ENCODE results near the gene CNGB1.
A peak's percentile ranks its signal among the peaks of the same experiment; 100 is the strongest.
"Not testable (repeated sequence)": the region's sequence is repeated elsewhere in the genome, so short reads cannot be mapped to it uniquely, and the experiment has no call there.

Gene CNGB1

GRCh38 chr16:57997176-57997527, 26.2 kb upstream of the CNGB1 start:
- DNase-seq (ENCODE audit: low spot score), result no peak

- no peak for DNase-seq (ENCODE audit: low spot score)
Observed at GRCh38 chr16:57996406-57997175, 25.7 kb upstream of the CNGB1 start.

GRCh38 chr16:57995721-57996405, 24.9 kb upstream of the CNGB1 start:
- no peak for DNase-seq (ENCODE audit: low spot score)

- DNase-seq (ENCODE audit: low spot score), result peak; percentile 55
Observed at GRCh38 chr16:57994778-57995177, 23.9 kb upstream of the CNGB1 start.

GRCh38 chr16:57994361-57994760, 23.4 kb upstream of the CNGB1 start:
- DNase-seq (ENCODE audit: low spot score), result no peak

- DNase-seq (ENCODE audit: low spot score), result no peak
Observed at GRCh38 chr16:57993897-57994296, 23.0 kb upstream of the CNGB1 start.

GRCh38 chr16:57993438-57993837, 22.5 kb upstream of the CNGB1 start:
- DNase-seq (ENCODE audit: low spot score), result no peak

GRCh38 chr16:57992084-57992483, 21.2 kb upstream of the CNGB1 start:
- no peak for DNase-seq (ENCODE audit: low spot score)

- DNase-seq (ENCODE audit: low spot score), result no peak
Observed at GRCh38 chr16:57991551-57992059, 20.7 kb upstream of the CNGB1 start.

- DNase-seq (ENCODE audit: low spot score), result no peak
Observed at GRCh38 chr16:57988929-57989328, 18.0 kb upstream of the CNGB1 start.

- DNase-seq (ENCODE audit: low spot score), result no peak
Observed at GRCh38 chr16:57987441-57988177, 16.7 kb upstream of the CNGB1 start.

GRCh38 chr16:57986196-57986595, 15.3 kb upstream of the CNGB1 start:
- no peak for DNase-seq (ENCODE audit: low spot score)

GRCh38 chr16:57985204-57986181, 14.6 kb upstream of the CNGB1 start:
- DNase-seq (ENCODE audit: low spot score), result no peak

- peak; percentile 58 for DNase-seq (ENCODE audit: low spot score)
Observed at GRCh38 chr16:57984443-57985203, 13.7 kb upstream of the CNGB1 start.

- DNase-seq (ENCODE audit: low spot score), result no peak
Observed at GRCh38 chr16:57982385-57982784, 11.5 kb upstream of the CNGB1 start.

GRCh38 chr16:57981636-57982035, 10.7 kb upstream of the CNGB1 start:
- DNase-seq (ENCODE audit: low spot score), result no peak

- no peak for DNase-seq (ENCODE audit: low spot score)
Observed at GRCh38 chr16:57979006-57979585, 8.2 kb upstream of the CNGB1 start.

- DNase-seq (ENCODE audit: low spot score), result not testable (repeated sequence)
Observed at GRCh38 chr16:57978070-57978465, 7.1 kb upstream of the CNGB1 start.

GRCh38 chr16:57977418-57978069, 6.6 kb upstream of the CNGB1 start:
- DNase-seq (ENCODE audit: low spot score), result no peak

- no peak for DNase-seq (ENCODE audit: low spot score)
Observed at GRCh38 chr16:57976331-57976796, 5.4 kb upstream of the CNGB1 start.

Measured in hepatic stellate cell (primary cell).